GM19397 (cell line): ENCODE measurements around the gene SUGP1.

Experiments used
- ATAC-seq: cut with Tn5 transposase; IDR thresholded peaks from one replicate; pipeline ENCODE4 v1.9.1; 2021; ENCODE audit warnings: mild to moderate bottlenecking, moderate library complexity; ENCODE audit not compliant: unreplicated experiment

SUGP1 gene

GRCh38 chr19:19236173-19236572 is 84.1 kb downstream of the SUGP1 start:
- no peak for ATAC-seq

GRCh38 chr19:19234220-19234816 is 86.0 kb downstream of the SUGP1 start:
- ATAC-seq = no peak

- no peak for ATAC-seq
Measured at GRCh38 chr19:19232261-19232721, 88.0 kb downstream of the SUGP1 start.

GRCh38 chr19:19230999-19231398 is 89.3 kb downstream of the SUGP1 start:
- ATAC-seq = no peak

GRCh38 chr19:19229701-19230100 is 90.6 kb downstream of the SUGP1 start:
- ATAC-seq = no peak

GRCh38 chr19:19227217-19227616 is 93.1 kb downstream of the SUGP1 start:
- ATAC-seq = no peak

GRCh38 chr19:19226663-19227062 is 93.6 kb downstream of the SUGP1 start:
- no peak for ATAC-seq

- no peak for ATAC-seq
Measured at GRCh38 chr19:19226204-19226603, 94.1 kb downstream of the SUGP1 start.
